GM11168 (cell line): ENCODE results near the gene AATF.

ENCODE experiments used
- in situ Hi-C: fragments of 300-500 bp; cut with MboI; formaldehyde crosslinking; loops from one replicate; pipeline ENCODE4 v1.12.0; 2022; ENCODE audit warnings: low sequenced_read_pairs; ENCODE audit not compliant: unreplicated experiment

Gene AATF

GRCh38 chr17:37037590-37038155 is 88.9 kb downstream of the AATF start:
- in situ Hi-C loops: no loop called here

- in situ Hi-C loops: no loop called here
Observed at GRCh38 chr17:37039269-37039668, 90.5 kb downstream of the AATF start.

- in situ Hi-C loops: no loop called here
Observed at GRCh38 chr17:37041932-37042331, 93.2 kb downstream of the AATF start.

GRCh38 chr17:37043201-37043600 is 94.4 kb downstream of the AATF start:
- in situ Hi-C loops: no loop called here

GRCh38 chr17:37045351-37045922 is 96.7 kb downstream of the AATF start:
- in situ Hi-C loops: no loop called here

GRCh38 chr17:37047631-37048104 is 98.9 kb downstream of the AATF start:
- in situ Hi-C loops: no loop called here

GRCh38 chr17:37048811-37049210 is 100.1 kb downstream of the AATF start:
- in situ Hi-C loops: no loop called here

GRCh38 chr17:37050920-37051319 is 102.2 kb downstream of the AATF start:
- in situ Hi-C loops: loop anchor here (25.0 kb wide), 1 partner anchor 414 kb away; no protein-coding TSS in a partner anchor

- in situ Hi-C loops: loop anchor here (25.0 kb wide), 1 partner anchor 414 kb away; no protein-coding TSS in a partner anchor
Observed at GRCh38 chr17:37051381-37051780, 102.6 kb downstream of the AATF start.

- in situ Hi-C loops: loop anchor here (25.0 kb wide), 1 partner anchor 415 kb away; no protein-coding TSS in a partner anchor
Observed at GRCh38 chr17:37051833-37052232, 103.1 kb downstream of the AATF start.

GRCh38 chr17:37052450-37052849 is 103.7 kb downstream of the AATF start:
- in situ Hi-C loops: loop anchor here (25.0 kb wide), 1 partner anchor 415 kb away; no protein-coding TSS in a partner anchor

- in situ Hi-C loops: loop anchor here (25.0 kb wide), 1 partner anchor 418 kb away; no protein-coding TSS in a partner anchor
Observed at GRCh38 chr17:37054894-37055293, 106.1 kb downstream of the AATF start.

- in situ Hi-C loops: loop anchor here (25.0 kb wide), 1 partner anchor 419 kb away; no protein-coding TSS in a partner anchor
Observed at GRCh38 chr17:37056622-37057021, 107.9 kb downstream of the AATF start.

GRCh38 chr17:37059493-37059892 is 110.7 kb downstream of the AATF start:
- in situ Hi-C loops: loop anchor here (25.0 kb wide), 1 partner anchor 422 kb away; no protein-coding TSS in a partner anchor

GRCh38 chr17:37060094-37060493 is 111.3 kb downstream of the AATF start:
- in situ Hi-C loops: loop anchor here (25.0 kb wide), 1 partner anchor 423 kb away; no protein-coding TSS in a partner anchor

GRCh38 chr17:37060928-37061327 is 112.2 kb downstream of the AATF start:
- in situ Hi-C loops: loop anchor here (25.0 kb wide), 1 partner anchor 424 kb away; no protein-coding TSS in a partner anchor

GRCh38 chr17:37062021-37062420 is 113.3 kb downstream of the AATF start:
- in situ Hi-C loops: loop anchor here (25.0 kb wide), 1 partner anchor 425 kb away; no protein-coding TSS in a partner anchor

- in situ Hi-C loops: loop anchor here (25.0 kb wide), 1 partner anchor 427 kb away; no protein-coding TSS in a partner anchor
Observed at GRCh38 chr17:37064206-37064605, 115.5 kb downstream of the AATF start.

- in situ Hi-C loops: loop anchor here (25.0 kb wide), 1 partner anchor 428 kb away; no protein-coding TSS in a partner anchor
Observed at GRCh38 chr17:37064956-37065355, 116.2 kb downstream of the AATF start.

GRCh38 chr17:37065486-37066321 is 117.0 kb downstream of the AATF start:
- in situ Hi-C loops: loop anchor here (25.0 kb wide), 1 partner anchor 428 kb away; no protein-coding TSS in a partner anchor
